DND-41 (cell line): Measurements from ENCODE around the gene ATP8A2.
A peak's percentile ranks its signal among the peaks of the same experiment; 100 is the strongest.

Source experiments
- ATAC-seq: fragments of 200-7000 bp; cut with Tn5 transposase; 3 replicates; pipeline ENCODE4 v1.9.1; 2021; ENCODE audit warnings: low read depth; ENCODE audit not compliant: insufficient read depth
- DNase-seq: peaks from one replicate; pipeline ENCODE4 v3.0.0-alpha.2; 2020
- H2AFZ ChIP-seq: 2 replicates; pipeline ENCODE4 v1.6.0; 2012; ENCODE audit warnings: low read depth, low read length
- H3K27ac ChIP-seq: 2 replicates; pipeline ENCODE4 v1.5.1; 2012; ENCODE audit warnings: low read length, inconsistent platforms
- H3K27me3 ChIP-seq: fragments of 200-600 bp; sonication (generic); 2 replicates; pipeline ENCODE4 v1.6.0; 2012; ENCODE audit warnings: low read length, mild to moderate bottlenecking, inconsistent platforms; ENCODE audit not compliant: insufficient read depth, poor library complexity
- H3K36me3 ChIP-seq: 2 replicates; pipeline ENCODE4 v1.5.1; 2012; ENCODE audit warnings: low read length, inconsistent platforms; ENCODE audit not compliant: insufficient read depth
- H3K4me1 ChIP-seq: 2 replicates; pipeline ENCODE4 v1.5.1; 2012; ENCODE audit warnings: mild to moderate bottlenecking, low read length; ENCODE audit not compliant: insufficient read depth
- H3K4me2 ChIP-seq: 2 replicates; pipeline ENCODE4 v1.6.0; 2012; ENCODE audit warnings: mild to moderate bottlenecking, moderate library complexity, low read length, inconsistent platforms; ENCODE audit not compliant: insufficient read depth
- H3K4me3 ChIP-seq, 2 experiments: fragments of 200-600 bp in 1 of 2; shearing (Covaris generic) in 1 of 2; 2 replicates each; pipeline ENCODE4 v1.5.1; 2012 to 2016; ENCODE audit warnings: inconsistent platforms in 2 of 2, low read length in 2 of 2, mild to moderate bottlenecking in 2 of 2, low read depth in 1 of 2, moderate library complexity in 1 of 2
- H3K79me2 ChIP-seq: 2 replicates; pipeline ENCODE4 v1.6.0; 2012; ENCODE audit warnings: low read length, inconsistent platforms; ENCODE audit not compliant: insufficient read depth
- H3K9ac ChIP-seq: 2 replicates; pipeline ENCODE4 v1.6.0; 2012; ENCODE audit warnings: low read depth, mild to moderate bottlenecking, inconsistent platforms, low read length, moderate library complexity
- H3K9me3 ChIP-seq: 2 replicates; pipeline ENCODE4 v1.5.1; 2012; ENCODE audit warnings: low read length, moderate library complexity, mild to moderate bottlenecking, inconsistent platforms; ENCODE audit not compliant: insufficient read depth, severe bottlenecking
- H4K20me1 ChIP-seq: 2 replicates; pipeline ENCODE4 v1.6.0; 2012; ENCODE audit warnings: low read length; ENCODE audit not compliant: insufficient read depth
- EZH2 ChIP-seq: IDR thresholded peaks from 3 replicates; pipeline ENCODE4 v1.6.1; 2012; ENCODE audit warnings: borderline replicate concordance, low read depth, mild to moderate bottlenecking, moderate library complexity, low read length, inconsistent platforms; ENCODE audit not compliant: severe bottlenecking
- TF ChIP-seq, protein P1 (sequence below): IDR thresholded peaks from 2 replicates; pipeline ENCODE4 v1.5.1; 2012; ENCODE audit warnings: borderline replicate concordance, low read length, moderate library complexity, mild to moderate bottlenecking; ENCODE audit not compliant: poor library complexity, severe bottlenecking; ENCODE audit errors: extremely low read depth

The ATP8A2 gene

GRCh38 chr13:25400925-25401324 is 29.2 kb downstream of the ATP8A2 start:
- H3K4me3 ChIP-seq = no peak overlapping the region
- DNase-seq = no peak
- H3K27ac ChIP-seq = no peak overlapping the region
- no peak overlapping the region for H3K4me2 ChIP-seq
- ATAC-seq = no peak
- H3K27me3 ChIP-seq = peaks cover 9% of the 10 kb centered on the region
- no peaks in the 10 kb centered on the region for H3K4me1 ChIP-seq
- no peaks in the 10 kb centered on the region for H4K20me1 ChIP-seq
- H3K36me3 ChIP-seq = no peaks in the 10 kb centered on the region
- no peak overlapping the region for H2AFZ ChIP-seq
- H3K9me3 ChIP-seq = no peaks in the 10 kb centered on the region
- H3K79me2 ChIP-seq = no peaks in the 10 kb centered on the region
- H3K9ac ChIP-seq = no peak overlapping the region
- TF ChIP-seq, protein P1, sequence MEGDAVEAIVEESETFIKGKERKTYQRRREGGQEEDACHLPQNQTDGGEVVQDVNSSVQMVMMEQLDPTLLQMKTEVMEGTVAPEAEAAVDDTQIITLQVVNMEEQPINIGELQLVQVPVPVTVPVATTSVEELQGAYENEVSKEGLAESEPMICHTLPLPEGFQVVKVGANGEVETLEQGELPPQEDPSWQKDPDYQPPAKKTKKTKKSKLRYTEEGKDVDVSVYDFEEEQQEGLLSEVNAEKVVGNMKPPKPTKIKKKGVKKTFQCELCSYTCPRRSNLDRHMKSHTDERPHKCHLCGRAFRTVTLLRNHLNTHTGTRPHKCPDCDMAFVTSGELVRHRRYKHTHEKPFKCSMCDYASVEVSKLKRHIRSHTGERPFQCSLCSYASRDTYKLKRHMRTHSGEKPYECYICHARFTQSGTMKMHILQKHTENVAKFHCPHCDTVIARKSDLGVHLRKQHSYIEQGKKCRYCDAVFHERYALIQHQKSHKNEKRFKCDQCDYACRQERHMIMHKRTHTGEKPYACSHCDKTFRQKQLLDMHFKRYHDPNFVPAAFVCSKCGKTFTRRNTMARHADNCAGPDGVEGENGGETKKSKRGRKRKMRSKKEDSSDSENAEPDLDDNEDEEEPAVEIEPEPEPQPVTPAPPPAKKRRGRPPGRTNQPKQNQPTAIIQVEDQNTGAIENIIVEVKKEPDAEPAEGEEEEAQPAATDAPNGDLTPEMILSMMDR = no peak
- no peak for TF ChIP-seq EZH2

DNA sequence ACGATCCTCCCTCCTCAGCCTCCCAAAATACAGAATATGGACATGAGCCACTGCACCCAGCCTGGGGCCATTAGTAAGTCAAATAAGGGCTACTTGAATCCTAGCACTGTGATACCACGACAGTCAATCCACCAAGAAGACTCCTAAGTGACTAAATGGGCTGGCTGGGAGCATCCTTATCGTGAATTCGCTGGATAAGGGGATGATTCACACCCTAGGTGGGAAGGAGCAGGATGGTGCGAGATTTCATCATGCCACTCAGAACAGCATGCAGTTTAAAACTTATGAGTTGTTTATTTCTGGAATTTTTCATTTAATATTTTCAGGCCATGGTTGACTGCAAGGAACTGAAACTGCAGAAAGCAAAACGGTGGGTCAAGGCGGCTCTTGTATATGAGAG is 30.2 kb downstream of the ATP8A2 start:
- ATAC-seq (no peak), DNase-seq (no peak)
- Histone ChIP-seq H2AFZ (no peak overlapping the region), H3K9me3 (no peaks in the 10 kb centered on the region), H3K27me3 (peaks cover 7% of the 10 kb centered on the region), H3K4me2 (no peak overlapping the region), H3K9ac (no peak overlapping the region), H3K36me3 (no peaks in the 10 kb centered on the region), H3K4me3 (no peak overlapping the region), H3K79me2 (no peaks in the 10 kb centered on the region), H3K4me1 (no peaks in the 10 kb centered on the region), H3K27ac (no peak overlapping the region), H4K20me1 (no peaks in the 10 kb centered on the region)
- TF ChIP-seq, protein P1 = no peak
- no peak for TF ChIP-seq EZH2

- DNase-seq (no peak), ATAC-seq (no peak)
- H3K27ac ChIP-seq = no peak overlapping the region
- H4K20me1 ChIP-seq = no peaks in the 10 kb centered on the region
- no peak overlapping the region for H3K4me2 ChIP-seq
- H3K4me3 ChIP-seq = no peak overlapping the region
- no peaks in the 10 kb centered on the region for H3K79me2 ChIP-seq
- H3K4me1 ChIP-seq = no peaks in the 10 kb centered on the region
- H2AFZ ChIP-seq = no peak overlapping the region
- peaks cover 11% of the 10 kb centered on the region for H3K27me3 ChIP-seq
- no peaks in the 10 kb centered on the region for H3K9me3 ChIP-seq
- H3K9ac ChIP-seq = no peak overlapping the region
- TF ChIP-seq, protein P1 = peak; percentile 47
- no peak for TF ChIP-seq EZH2
- H3K36me3 ChIP-seq = no peaks in the 10 kb centered on the region
These were observed 34.6 kb downstream of the ATP8A2 start for GRCh38 chr13:25406377-25406776.

DNA sequence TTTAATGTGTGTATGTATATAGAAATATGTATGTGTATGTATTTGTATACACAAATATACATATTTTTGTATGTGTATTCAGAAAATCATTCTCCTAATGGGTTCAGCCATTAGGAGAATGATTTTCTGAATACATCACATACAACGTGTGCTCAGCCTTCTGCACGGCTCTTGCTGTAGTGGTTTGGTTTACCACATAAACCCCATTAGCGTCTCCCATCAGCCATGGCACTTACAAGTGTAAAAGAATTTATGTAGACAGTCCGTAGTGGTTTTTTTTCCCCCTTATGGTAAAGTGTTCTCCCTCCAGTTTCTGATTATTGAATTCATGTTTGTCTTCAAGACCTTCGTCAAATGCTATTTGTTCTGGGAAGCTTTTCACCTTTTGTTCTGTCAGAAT is 38.2 kb downstream of the ATP8A2 start:
- no peak overlapping the region for H3K4me2 ChIP-seq
- H3K4me3 ChIP-seq = no peak overlapping the region
- H3K9me3 ChIP-seq = no peaks in the 10 kb centered on the region
- H3K27ac ChIP-seq = no peak overlapping the region
- no peaks in the 10 kb centered on the region for H3K79me2 ChIP-seq
- TF ChIP-seq, protein P1 = no peak
- H3K36me3 ChIP-seq = no peaks in the 10 kb centered on the region
- DNase-seq (no peak), ATAC-seq (peak; percentile 58; the same call in 1 of the 3 replicates)
- H2AFZ ChIP-seq = no peak overlapping the region
- H3K27me3 ChIP-seq = peaks cover 15% of the 10 kb centered on the region
- H3K9ac ChIP-seq = no peak overlapping the region
- H3K4me1 ChIP-seq = no peaks in the 10 kb centered on the region
- H4K20me1 ChIP-seq = no peaks in the 10 kb centered on the region
